ENCODE results near the gene TRIM2.

DNA sequence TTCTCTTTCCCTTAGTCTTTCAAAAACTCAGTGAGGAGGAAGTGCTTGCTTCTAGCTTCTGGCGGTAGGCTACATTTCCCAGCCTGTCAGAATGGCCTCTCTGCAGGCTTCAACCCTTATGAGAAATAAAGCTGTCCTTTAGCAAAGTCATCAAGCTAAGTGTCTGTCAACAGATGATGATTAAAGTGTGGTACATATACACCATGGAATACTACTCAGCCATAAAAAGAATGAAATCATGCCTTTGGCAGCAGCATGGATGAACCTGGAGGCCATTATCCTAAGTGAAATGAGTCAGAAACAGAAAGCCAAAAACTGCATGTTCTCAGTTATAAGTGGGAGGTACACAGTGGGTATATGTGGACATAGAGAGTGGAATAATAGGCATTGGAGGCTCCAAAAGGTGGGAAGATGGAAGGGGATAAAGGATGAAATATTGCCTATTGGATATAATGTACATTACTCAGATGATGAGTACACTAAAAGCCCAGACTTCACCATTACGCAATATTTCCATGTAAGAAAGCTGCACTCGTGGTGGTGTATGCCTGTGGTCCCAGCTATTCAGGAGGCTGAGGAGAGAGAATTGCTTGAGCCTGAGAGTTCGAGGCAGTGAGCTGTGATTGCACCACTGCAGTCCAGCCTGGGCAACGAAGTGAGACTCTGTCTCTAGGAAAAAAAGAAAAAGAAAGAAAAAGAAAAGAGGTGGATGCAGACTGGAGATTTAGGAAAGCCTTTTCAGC, 7.9 kb downstream of the TRIM2 start:
- TF ChIP-seq, protein P1, sequence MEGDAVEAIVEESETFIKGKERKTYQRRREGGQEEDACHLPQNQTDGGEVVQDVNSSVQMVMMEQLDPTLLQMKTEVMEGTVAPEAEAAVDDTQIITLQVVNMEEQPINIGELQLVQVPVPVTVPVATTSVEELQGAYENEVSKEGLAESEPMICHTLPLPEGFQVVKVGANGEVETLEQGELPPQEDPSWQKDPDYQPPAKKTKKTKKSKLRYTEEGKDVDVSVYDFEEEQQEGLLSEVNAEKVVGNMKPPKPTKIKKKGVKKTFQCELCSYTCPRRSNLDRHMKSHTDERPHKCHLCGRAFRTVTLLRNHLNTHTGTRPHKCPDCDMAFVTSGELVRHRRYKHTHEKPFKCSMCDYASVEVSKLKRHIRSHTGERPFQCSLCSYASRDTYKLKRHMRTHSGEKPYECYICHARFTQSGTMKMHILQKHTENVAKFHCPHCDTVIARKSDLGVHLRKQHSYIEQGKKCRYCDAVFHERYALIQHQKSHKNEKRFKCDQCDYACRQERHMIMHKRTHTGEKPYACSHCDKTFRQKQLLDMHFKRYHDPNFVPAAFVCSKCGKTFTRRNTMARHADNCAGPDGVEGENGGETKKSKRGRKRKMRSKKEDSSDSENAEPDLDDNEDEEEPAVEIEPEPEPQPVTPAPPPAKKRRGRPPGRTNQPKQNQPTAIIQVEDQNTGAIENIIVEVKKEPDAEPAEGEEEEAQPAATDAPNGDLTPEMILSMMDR (IDR thresholded peaks at IDR 0.05; ENCODE audit: low read depth, low read length, poor library complexity, severe bottlenecking), result no peak
- no peak for TF ChIP-seq EZH2phosphoT487 (IDR thresholded peaks at IDR 0.05; ENCODE audit: borderline replicate concordance, low read length)

All from DOHH2 (cell line).